ENCODE measurements around the gene TMEM258.

DNA sequence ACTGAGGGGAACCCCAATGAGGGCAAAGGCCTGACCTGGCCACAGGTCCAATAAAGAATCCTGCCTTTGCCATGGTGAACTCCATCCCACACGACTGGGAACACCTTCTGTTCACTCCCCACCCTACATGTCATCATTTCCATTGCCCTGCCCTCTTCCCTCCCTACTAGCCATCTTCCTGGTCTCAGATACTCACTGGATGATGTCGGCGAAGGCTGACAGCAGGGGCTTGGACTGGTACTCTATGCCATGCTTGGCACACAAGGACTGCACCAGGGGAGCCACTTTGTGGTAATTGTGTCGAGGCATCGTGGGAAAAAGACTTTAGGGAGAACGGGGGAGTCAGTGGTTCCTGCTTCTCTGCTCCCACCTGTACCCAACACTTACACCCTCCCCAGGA, 10.2 kb upstream of the TMEM258 start:
- TF ChIP-seq, protein P1, sequence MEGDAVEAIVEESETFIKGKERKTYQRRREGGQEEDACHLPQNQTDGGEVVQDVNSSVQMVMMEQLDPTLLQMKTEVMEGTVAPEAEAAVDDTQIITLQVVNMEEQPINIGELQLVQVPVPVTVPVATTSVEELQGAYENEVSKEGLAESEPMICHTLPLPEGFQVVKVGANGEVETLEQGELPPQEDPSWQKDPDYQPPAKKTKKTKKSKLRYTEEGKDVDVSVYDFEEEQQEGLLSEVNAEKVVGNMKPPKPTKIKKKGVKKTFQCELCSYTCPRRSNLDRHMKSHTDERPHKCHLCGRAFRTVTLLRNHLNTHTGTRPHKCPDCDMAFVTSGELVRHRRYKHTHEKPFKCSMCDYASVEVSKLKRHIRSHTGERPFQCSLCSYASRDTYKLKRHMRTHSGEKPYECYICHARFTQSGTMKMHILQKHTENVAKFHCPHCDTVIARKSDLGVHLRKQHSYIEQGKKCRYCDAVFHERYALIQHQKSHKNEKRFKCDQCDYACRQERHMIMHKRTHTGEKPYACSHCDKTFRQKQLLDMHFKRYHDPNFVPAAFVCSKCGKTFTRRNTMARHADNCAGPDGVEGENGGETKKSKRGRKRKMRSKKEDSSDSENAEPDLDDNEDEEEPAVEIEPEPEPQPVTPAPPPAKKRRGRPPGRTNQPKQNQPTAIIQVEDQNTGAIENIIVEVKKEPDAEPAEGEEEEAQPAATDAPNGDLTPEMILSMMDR (IDR thresholded peaks at IDR 0.05) = no peak
- TF ChIP-seq POLR2A (IDR thresholded peaks at IDR 0.05) = no peak
- TF ChIP-seq POLR2AphosphoS5 (IDR thresholded peaks at IDR 0.05) = no peak
